DOHH2 (cell line): ENCODE results near the gene GTF3A.

Experiments
- H3F3A ChIP-seq: fragments of 200-600 bp; sonication (generic), shearing (Covaris generic); 2 replicates; pipeline ENCODE4 v1.6.0; 2016; ENCODE audit warnings: antibody characterized with exemption, mild to moderate bottlenecking; ENCODE audit not compliant: control insufficient read depth, insufficient read depth
- H3K27ac ChIP-seq: fragments of 200-600 bp; sonication (generic); 2 replicates; pipeline ENCODE4 v1.5.1; 2014; ENCODE audit warnings: low read depth, mild to moderate bottlenecking, low read length, moderate library complexity
- H3K27me3 ChIP-seq: fragments of 200-600 bp; sonication (generic); 2 replicates; pipeline ENCODE4 v1.6.1; 2014; ENCODE audit warnings: mild to moderate bottlenecking, low read length, mixed read lengths; ENCODE audit not compliant: control insufficient read depth
- H3K36me3 ChIP-seq: fragments of 200-600 bp; sonication (generic); 2 replicates; pipeline ENCODE4 v1.6.1; 2014; ENCODE audit warnings: mild to moderate bottlenecking, low read length, moderate library complexity, mixed read lengths; ENCODE audit not compliant: control insufficient read depth
- H3K4me1 ChIP-seq: fragments of 200-600 bp; sonication (generic); 2 replicates; pipeline ENCODE4 v1.6.1; 2014; ENCODE audit warnings: mild to moderate bottlenecking, low read length, mixed read lengths; ENCODE audit not compliant: control insufficient read depth
- H3K4me2 ChIP-seq: fragments of 200-600 bp; sonication (generic); 2 replicates; pipeline ENCODE4 v1.6.0; 2014; ENCODE audit warnings: mild to moderate bottlenecking, low read length, moderate library complexity
- H3K4me3 ChIP-seq: fragments of 200-600 bp; sonication (generic); 2 replicates; pipeline ENCODE4 v1.5.1; 2014; ENCODE audit warnings: mild to moderate bottlenecking, low read length, mixed read lengths
- H3K79me2 ChIP-seq: fragments of 200-600 bp; sonication (generic); 2 replicates; pipeline ENCODE4 v1.6.1; 2014; ENCODE audit warnings: mild to moderate bottlenecking, low read length, mixed read lengths; ENCODE audit not compliant: control insufficient read depth
- H3K9me2 ChIP-seq: fragments of 200-600 bp; sonication (generic); replicated peaks from 2 replicates; pipeline ENCODE4 v1.6.1; 2014; ENCODE audit warnings: mild to moderate bottlenecking, low read length, mixed read lengths; ENCODE audit not compliant: control insufficient read depth
- H3K9me3 ChIP-seq: fragments of 200-600 bp; sonication (generic); 2 replicates; pipeline ENCODE4 v1.6.1; 2014; ENCODE audit warnings: antibody characterized with exemption, low read length, mixed read lengths; ENCODE audit not compliant: control insufficient read depth, insufficient read depth
- H4K20me1 ChIP-seq: fragments of 200-600 bp; sonication (generic); 2 replicates; pipeline ENCODE4 v1.6.0; 2014; ENCODE audit warnings: low read depth, mild to moderate bottlenecking, antibody characterized with exemption, low read length, moderate library complexity; ENCODE audit not compliant: control insufficient read depth, insufficient read depth
- CTCF ChIP-seq: fragments of 200-600 bp; sonication (generic); IDR thresholded peaks from one replicate; pipeline ENCODE4 v1.5.1; 2014; ENCODE audit warnings: antibody characterized with exemption, mild to moderate bottlenecking, low read depth, low read length; ENCODE audit not compliant: poor library complexity, severe bottlenecking
- EZH2phosphoT487 ChIP-seq: fragments of 200-600 bp; sonication (generic); IDR thresholded peaks from 2 replicates; pipeline ENCODE4 v1.6.1; 2017; ENCODE audit warnings: borderline replicate concordance, mild to moderate bottlenecking, antibody characterized with exemption, low read length, moderate library complexity, mixed read lengths

Gene GTF3A

GRCh38 chr13:27383104-27383921 lies 41.1 kb upstream of the GTF3A start:
- Histone ChIP-seq H3K27me3 (no peaks in the 10 kb centered on the region; the same call in 1 of the 2 replicates), H3K79me2 (no peaks in the 10 kb centered on the region), H3F3A (no peaks in the 10 kb centered on the region), H3K4me1 (no peaks in the 10 kb centered on the region), H3K9me3 (no peaks in the 10 kb centered on the region), H3K27ac (no peak overlapping the region), H3K9me2 (no peaks in the 10 kb centered on the region), H3K36me3 (no peaks in the 10 kb centered on the region), H4K20me1 (no peaks in the 10 kb centered on the region), H3K4me2 (no peak overlapping the region), H3K4me3 (no peak overlapping the region)
- no peak for TF ChIP-seq EZH2phosphoT487
- TF ChIP-seq CTCF: no peak

- H3K9me3 ChIP-seq: no peaks in the 10 kb centered on the region
- H3K4me3 ChIP-seq: no peak overlapping the region
- no peaks in the 10 kb centered on the region for H3F3A ChIP-seq
- no peak overlapping the region for H3K4me2 ChIP-seq
- TF ChIP-seq CTCF (no peak), EZH2phosphoT487 (no peak)
- H3K27me3 ChIP-seq: no peaks in the 10 kb centered on the region; the same call in 1 of the 2 replicates
- no peak overlapping the region for H3K27ac ChIP-seq
- no peaks in the 10 kb centered on the region for H3K36me3 ChIP-seq
- no peaks in the 10 kb centered on the region for H3K79me2 ChIP-seq
- no peaks in the 10 kb centered on the region for H3K9me2 ChIP-seq
- H4K20me1 ChIP-seq: no peaks in the 10 kb centered on the region
- H3K4me1 ChIP-seq: no peaks in the 10 kb centered on the region
These were observed 40.1 kb upstream of the GTF3A start for GRCh38 chr13:27384285-27384684.

- Histone ChIP-seq H3K9me2 (no peaks in the 10 kb centered on the region), H3K4me3 (no peak overlapping the region), H3K4me2 (no peak overlapping the region), H4K20me1 (no peaks in the 10 kb centered on the region), H3K27me3 (peaks cover 4% of the 10 kb centered on the region), H3K4me1 (no peaks in the 10 kb centered on the region), H3K36me3 (no peaks in the 10 kb centered on the region), H3K9me3 (no peaks in the 10 kb centered on the region), H3F3A (no peaks in the 10 kb centered on the region), H3K79me2 (no peaks in the 10 kb centered on the region), H3K27ac (no peak overlapping the region)
- TF ChIP-seq CTCF (no peak), EZH2phosphoT487 (no peak)
These were observed 36.2 kb upstream of the GTF3A start for GRCh38 chr13:27388241-27388640.
